HG02642 (cell line): ENCODE results near the gene CXCR6.
"Not testable (repeated sequence)": the region's sequence is repeated elsewhere in the genome, so short reads cannot be mapped to it uniquely, and the experiment has no call there.

Source experiments
- ATAC-seq: cut with Tn5 transposase; IDR thresholded peaks from one replicate; pipeline ENCODE4 v1.9.1; 2021; ENCODE audit warnings: mild to moderate bottlenecking; ENCODE audit not compliant: unreplicated experiment, poor library complexity

CXCR6 gene

DNA sequence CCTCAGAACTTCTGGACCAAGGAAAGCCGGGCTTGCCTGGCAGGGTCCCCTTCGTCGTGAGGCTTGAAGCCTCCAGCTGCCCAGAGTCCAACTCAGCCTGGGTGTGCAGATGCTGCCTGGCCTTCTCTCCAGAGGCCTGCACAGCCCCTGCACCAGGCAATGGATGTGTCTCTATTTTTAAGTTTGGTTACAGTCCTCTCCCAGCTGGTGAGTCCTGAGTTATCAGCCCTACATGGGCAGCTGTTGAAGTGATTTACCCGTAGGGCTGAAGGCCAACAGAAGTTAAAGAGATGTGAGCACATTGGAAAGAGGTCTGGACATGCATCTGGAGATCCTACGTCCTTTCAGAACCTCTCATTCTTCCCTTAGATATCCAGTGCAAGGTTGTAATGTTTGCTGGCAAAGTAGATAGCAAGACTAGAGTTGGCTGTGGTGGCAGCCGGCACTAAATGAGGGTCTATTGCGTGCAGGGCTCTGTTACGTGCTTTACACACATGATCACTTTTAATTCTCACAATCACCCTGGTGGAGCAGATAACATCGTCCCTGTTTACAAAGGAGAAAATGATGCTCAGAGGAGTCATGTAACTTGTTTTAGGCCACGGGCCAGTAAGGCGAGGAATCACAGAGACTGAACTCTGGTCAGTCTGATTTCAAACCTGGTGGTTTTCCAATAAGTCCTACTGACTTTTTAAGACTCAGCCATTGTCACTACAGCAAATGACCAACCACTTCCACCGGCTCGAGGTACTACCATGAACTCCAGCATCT is 42.5 kb downstream of the CXCR6 start:
- no peak for ATAC-seq

DNA sequence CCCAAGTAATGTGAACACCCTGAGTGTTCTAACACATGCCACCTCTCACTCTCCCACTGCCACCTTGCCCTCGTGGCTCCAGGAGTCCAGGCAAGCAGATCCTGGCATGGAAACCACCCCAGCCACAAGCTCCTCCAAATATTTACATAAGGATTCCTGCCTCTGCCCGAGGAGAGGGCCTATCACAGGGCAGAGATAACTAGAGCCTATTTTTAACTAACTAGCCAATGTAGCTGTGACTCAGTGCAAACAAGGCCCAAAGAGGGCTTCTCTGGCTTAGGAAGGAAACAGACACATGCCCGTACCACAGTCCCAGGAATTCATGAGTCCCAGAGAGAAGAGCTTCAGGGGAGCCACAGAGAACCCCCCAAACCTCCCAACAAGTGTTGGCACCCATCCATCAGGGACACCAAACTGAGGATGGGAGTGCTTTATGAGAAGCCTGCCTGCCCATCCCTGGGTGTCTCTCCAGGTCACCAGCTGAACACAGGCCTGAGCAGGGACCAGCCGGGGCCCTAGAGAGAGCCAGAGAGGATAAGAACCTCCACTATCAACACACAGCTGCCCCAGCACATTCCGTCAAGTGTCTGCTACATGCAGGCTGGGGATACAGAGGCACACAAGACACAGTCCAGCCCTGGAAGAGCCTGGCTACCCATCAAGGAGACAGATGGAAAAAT is 43.2 kb downstream of the CXCR6 start:
- ATAC-seq = no peak

GRCh38 chr3:45987368-45988291 is 44.4 kb downstream of the CXCR6 start:
- ATAC-seq = no peak

DNA sequence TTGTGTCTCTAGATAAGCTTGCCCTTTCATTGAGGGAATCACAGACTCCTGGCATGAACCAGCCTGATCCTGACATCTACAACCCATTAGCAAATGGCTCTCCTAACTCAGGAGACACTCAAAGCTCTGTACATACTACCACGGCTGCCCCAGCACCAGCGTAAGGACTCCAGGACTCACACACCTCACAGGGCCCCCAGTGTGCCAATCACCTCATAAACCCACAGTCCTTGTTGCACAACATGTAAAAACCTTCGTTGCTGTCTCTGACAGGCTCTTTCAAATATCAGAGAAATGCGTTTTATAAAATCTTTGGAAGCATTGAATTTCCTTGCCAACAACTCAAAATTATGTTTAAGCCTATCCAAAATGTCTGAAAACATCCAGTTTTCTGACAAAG is 45.1 kb downstream of the CXCR6 start:
- no peak for ATAC-seq

GRCh38 chr3:45988804-45989203 is 45.5 kb downstream of the CXCR6 start:
- ATAC-seq = no peak

DNA sequence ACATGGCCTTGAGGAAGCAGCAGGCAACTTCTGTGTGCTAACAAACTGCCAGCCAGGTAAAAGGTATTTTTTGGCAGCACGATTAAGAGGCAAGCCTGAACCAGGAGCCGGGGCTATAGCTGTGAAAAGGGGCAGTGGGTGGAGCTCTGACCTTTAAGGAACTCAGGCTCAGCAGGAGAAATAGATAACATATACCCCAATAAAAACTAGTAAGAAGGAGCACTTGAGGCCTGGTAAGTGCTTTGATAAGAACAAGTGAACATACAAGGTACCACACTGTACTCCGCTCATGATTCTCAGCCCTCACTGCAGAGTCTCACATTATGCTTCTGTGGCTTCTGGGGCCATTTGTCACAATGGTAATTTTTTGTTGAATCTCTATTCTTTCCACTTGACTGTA is 46.9 kb downstream of the CXCR6 start:
- ATAC-seq = no peak

DNA sequence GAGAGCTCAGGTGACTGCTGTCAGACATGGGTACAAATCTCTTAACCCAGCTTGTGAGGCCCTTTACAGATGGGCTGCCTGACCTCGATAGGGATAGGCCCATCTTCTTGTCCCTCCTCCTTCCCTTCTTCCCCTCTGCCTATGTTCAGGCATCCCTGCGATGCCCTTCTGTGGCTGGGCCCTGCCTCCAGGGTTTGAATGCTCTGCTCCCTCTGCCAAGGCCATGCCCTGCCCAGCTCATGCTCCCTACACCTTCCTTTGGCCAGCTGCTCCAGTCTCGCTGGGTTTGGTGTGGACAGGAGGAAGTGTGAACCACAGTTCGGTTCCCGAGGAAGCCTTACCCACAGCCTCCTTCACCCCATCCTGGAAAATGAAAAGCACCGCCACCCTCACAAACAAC is 48.1 kb downstream of the CXCR6 start:
- ATAC-seq = no peak

GRCh38 chr3:45992133-45992729 is 49.0 kb downstream of the CXCR6 start:
- ATAC-seq = no peak

- no peak for ATAC-seq
These were observed 49.6 kb downstream of the CXCR6 start for GRCh38 chr3:45992821-45993221.

- ATAC-seq = no peak
These were observed 50.3 kb downstream of the CXCR6 start for GRCh38 chr3:45993421-45994027.

DNA sequence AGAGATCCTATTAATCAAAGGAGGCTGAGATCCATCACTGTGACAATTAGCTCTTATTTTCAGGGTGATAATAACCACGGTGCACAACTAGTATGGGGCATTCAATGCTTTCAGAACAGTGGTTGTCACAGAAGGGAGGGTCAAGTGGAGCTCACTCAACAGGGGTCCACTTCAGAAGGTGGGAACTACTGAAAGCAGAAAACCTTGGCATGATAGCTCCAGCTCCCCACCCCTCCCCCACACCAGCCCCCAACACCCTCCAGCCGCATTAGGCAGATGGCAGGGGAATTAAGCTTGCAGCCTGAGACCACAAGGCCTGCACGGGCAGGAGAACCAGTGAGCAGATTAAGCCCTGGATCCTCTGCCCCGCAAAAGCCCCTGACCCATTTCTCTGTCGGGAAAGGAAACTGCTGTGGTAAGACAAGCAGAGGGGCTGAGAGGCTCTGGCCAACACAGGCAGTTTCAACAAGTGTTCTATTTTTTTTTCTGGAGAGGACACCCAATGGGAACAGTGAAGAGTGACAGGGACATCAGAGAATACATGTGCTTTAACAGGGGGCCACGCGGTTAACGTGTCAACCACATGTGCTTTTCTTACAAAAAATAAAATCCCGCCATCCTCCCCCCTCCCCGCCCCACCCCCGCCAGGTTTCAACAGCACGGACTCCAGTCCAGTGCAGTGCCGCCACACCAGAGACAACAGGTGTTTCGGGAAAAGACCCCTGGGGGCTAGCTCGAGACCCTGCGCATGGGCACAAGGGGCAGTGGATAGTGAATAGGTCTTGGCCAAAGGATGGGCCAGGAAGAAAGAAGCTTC is 51.4 kb downstream of the CXCR6 start:
- ATAC-seq = no peak

DNA sequence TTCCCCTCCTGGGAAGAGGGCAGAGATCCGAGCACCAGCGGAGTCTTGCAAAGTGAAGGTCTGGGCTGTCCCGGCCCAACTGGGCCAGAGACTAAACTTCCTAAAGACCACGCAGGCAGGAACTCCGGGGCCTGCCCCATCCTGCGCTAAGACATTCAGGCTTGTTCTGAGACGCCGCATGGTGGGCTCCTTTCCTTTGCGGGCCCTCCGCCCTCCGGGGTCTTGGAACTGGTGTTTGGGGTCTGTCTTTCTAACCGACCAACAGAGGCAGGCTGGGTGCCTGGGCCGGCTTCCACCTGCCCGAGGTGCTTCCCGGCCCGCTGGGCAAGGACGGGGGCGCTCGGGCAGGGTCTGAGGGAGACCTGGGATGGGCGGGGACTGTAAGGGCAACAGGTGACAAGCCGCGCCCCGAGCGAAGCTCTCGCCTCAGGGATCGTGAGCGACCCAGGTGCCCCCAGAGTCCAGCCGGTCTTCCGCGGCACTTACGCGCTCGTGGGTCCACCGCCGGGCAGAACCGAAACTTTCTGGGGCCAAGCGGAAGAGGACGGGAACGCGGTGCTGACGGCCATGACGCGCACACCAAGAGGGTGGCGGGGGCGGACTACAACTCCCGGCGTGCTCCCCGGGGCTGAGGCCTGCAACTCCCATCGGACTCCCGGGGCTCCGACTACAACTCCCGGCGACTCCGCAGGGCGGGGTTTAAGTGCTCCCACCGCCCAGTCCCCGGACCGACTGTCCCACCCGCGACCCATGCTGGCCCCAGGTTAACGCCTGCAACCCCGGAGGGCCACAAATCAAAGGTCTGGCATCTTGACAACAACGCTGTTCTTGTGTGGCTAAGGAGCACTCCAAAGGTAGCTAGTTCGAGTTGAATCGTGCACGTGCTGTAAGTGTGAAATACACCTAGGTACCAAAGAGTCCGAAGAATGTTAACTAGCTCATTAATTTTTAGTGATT is 52.2 kb downstream of the CXCR6 start, which contains the start of gene FYCO1:
TSS of gene FYCO1 (minus strand) at position 589 of the 957 bp plus-strand sequence. CDS start 10,914 bp downstream, outside the sequence.
- peak; percentile 96 for ATAC-seq

GRCh38 chr3:45997499-45997898 is 54.2 kb downstream of the CXCR6 start:
- not testable (repeated sequence) for ATAC-seq

- no peak for ATAC-seq
These were observed 54.7 kb downstream of the CXCR6 start for GRCh38 chr3:45997942-45998341.
